ENCODE results near the gene ATP4A.

- TF ChIP-seq, protein P1, sequence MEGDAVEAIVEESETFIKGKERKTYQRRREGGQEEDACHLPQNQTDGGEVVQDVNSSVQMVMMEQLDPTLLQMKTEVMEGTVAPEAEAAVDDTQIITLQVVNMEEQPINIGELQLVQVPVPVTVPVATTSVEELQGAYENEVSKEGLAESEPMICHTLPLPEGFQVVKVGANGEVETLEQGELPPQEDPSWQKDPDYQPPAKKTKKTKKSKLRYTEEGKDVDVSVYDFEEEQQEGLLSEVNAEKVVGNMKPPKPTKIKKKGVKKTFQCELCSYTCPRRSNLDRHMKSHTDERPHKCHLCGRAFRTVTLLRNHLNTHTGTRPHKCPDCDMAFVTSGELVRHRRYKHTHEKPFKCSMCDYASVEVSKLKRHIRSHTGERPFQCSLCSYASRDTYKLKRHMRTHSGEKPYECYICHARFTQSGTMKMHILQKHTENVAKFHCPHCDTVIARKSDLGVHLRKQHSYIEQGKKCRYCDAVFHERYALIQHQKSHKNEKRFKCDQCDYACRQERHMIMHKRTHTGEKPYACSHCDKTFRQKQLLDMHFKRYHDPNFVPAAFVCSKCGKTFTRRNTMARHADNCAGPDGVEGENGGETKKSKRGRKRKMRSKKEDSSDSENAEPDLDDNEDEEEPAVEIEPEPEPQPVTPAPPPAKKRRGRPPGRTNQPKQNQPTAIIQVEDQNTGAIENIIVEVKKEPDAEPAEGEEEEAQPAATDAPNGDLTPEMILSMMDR (IDR thresholded peaks at IDR 0.05) = no peak
- TF ChIP-seq POLR2A (IDR thresholded peaks at IDR 0.05) (no peak), POLR2AphosphoS5 (IDR thresholded peaks at IDR 0.05) (no peak)
Observed at GRCh38 chr19:35556025-35556590, 7.3 kb downstream of the ATP4A start.
